HEK293T (cell line): ENCODE results near the gene SVOP.

Source experiments
- ARNT ChIP-seq: fragments of 450-650 bp; IDR thresholded peaks from 2 replicates; pipeline ENCODE4 v1.6.1; 2017; ENCODE audit warnings: mild to moderate bottlenecking
- BHLHE40 ChIP-seq: fragments of 450-650 bp; IDR thresholded peaks from 2 replicates; pipeline ENCODE4 v1.6.1; 2016; ENCODE audit warnings: mild to moderate bottlenecking, moderate library complexity, borderline replicate concordance
- ELF4 ChIP-seq: fragments of 450-650 bp; IDR thresholded peaks from 2 replicates; pipeline ENCODE4 v1.6.1; 2017; ENCODE audit warnings: antibody characterized with exemption
- FOXA1 ChIP-seq: fragments of 450-650 bp; IDR thresholded peaks from 2 replicates; pipeline ENCODE4 v1.6.1; 2016; ENCODE audit warnings: mild to moderate bottlenecking
- FOXK2 ChIP-seq: fragments of 450-650 bp; IDR thresholded peaks from 2 replicates; pipeline ENCODE4 v1.6.1; 2016; ENCODE audit warnings: mild to moderate bottlenecking
- L3MBTL2 ChIP-seq: fragments of 450-650 bp; conservative IDR thresholded peaks from 2 replicates; pipeline ENCODE4 v1.6.1; 2016; ENCODE audit warnings: mild to moderate bottlenecking
- SUZ12 ChIP-seq: fragments of 450-650 bp; IDR thresholded peaks from 2 replicates; pipeline ENCODE4 v1.6.1; 2016; ENCODE audit warnings: mild to moderate bottlenecking
- TARDBP ChIP-seq: fragments of 450-650 bp; IDR thresholded peaks from 2 replicates; pipeline ENCODE4 v1.6.1; 2016
- ZNF384 ChIP-seq: fragments of 450-650 bp; IDR thresholded peaks from 2 replicates; pipeline ENCODE4 v1.6.1; 2016
- TF ChIP-seq, protein P1 (sequence below): fragments of 450-650 bp; IDR thresholded peaks from 2 replicates; pipeline ENCODE4 v1.6.1; 2016

DNA sequence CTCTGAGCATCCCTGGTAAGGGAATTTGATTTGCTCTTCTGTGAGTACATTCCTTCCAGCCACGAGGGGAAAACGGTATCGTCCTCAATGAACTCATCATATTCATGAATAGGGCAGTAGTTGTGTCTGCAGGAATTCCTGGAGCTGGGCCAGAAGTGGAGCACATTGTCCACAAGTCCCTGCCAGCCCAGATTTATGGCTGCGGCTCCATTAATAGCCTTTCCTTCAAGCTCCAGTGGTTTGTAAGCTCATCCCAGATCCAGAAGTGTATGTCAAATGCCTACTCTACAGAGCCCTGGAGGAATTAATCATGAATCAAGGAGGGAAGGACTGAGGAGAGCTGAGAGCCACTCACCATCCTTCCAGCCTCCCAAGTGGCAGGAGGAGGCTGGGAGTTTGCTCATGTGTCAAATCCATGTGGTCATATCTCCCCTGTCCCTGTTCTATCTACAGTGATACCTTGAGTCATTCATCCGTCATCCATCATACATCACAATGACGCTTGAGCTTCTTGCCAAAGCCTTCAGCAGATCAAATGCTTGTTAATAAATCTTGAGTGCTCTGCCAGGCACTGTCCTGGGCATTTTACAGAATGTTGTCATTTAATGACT, 65.5 kb downstream of the SVOP start:
- TF ChIP-seq ELF4 (no peak), ZNF384 (no peak), ARNT (no peak), SUZ12 (no peak), FOXA1 (no peak), BHLHE40 (no peak), L3MBTL2 (no peak), FOXK2 (no peak), TARDBP (no peak)
- TF ChIP-seq, protein P1, sequence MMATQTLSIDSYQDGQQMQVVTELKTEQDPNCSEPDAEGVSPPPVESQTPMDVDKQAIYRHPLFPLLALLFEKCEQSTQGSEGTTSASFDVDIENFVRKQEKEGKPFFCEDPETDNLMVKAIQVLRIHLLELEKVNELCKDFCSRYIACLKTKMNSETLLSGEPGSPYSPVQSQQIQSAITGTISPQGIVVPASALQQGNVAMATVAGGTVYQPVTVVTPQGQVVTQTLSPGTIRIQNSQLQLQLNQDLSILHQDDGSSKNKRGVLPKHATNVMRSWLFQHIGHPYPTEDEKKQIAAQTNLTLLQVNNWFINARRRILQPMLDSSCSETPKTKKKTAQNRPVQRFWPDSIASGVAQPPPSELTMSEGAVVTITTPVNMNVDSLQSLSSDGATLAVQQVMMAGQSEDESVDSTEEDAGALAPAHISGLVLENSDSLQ, result peak; percentile 80
